H1 (cell line): ENCODE measurements around the gene C19orf85. TPM values are rescaled to one million over a fixed set of nuclear protein-coding genes. Genes with fewer than 3 reads are reported as not detected.

ENCODE experiments used
- CTCF ChIA-PET: fragments of 300-600 bp; sonication (Branson Sonifier 250); formaldehyde crosslinking; loops from one replicate; lab custom pipeline; 2021; ENCODE audit not compliant: partially characterized antibody; lab: Charles Lee
- POLR2A ChIA-PET: fragments of 300-600 bp; sonication (Branson Sonifier 250); formaldehyde crosslinking; loops from one replicate; lab custom pipeline; 2021; ENCODE audit warnings: inconsistent platforms; ENCODE audit not compliant: partially characterized antibody; lab: Charles Lee
- DNase-seq, 2 experiments: peaks; one replicate each; pipeline versions ENCODE4 v3.0.0 to v3.0.0-alpha.2; 2010 to 2022; ENCODE audit warnings: low spot score in 2 of 2, low read depth in 1 of 2, mixed read lengths in 1 of 2
- FAIRE-seq: peaks from 2 replicates; lab custom pipeline; 2011; peaks lifted over from hg19 to GRCh38; lab: Jason Lieb, UNC
- H2AFZ ChIP-seq: 2 replicates; pipeline ENCODE4 v1.8.1; 2012; ENCODE audit warnings: low read length, inconsistent platforms
- H2AK5ac ChIP-seq: 2 replicates; pipeline ENCODE4 v1.6.1; 2013; ENCODE audit warnings: low read depth, low read length
- H2BK120ac ChIP-seq: replicated peaks from 2 replicates; pipeline ENCODE3; 2013; ENCODE audit warnings: low read depth, low read length, inconsistent platforms
- H2BK12ac ChIP-seq: 2 replicates; pipeline ENCODE4 v1.6.1; 2013; ENCODE audit warnings: low read depth, low read length
- H2BK15ac ChIP-seq: 2 replicates; pipeline ENCODE4 v1.6.1; 2013; ENCODE audit warnings: low read length
- H2BK20ac ChIP-seq: 2 replicates; pipeline ENCODE4 v1.6.1; 2013; ENCODE audit warnings: low read length
- H2BK5ac ChIP-seq: 2 replicates; pipeline ENCODE4 v1.6.1; 2013; ENCODE audit warnings: low read depth, low read length
- H3K14ac ChIP-seq: 2 replicates; pipeline ENCODE4 v1.6.1; 2013; ENCODE audit warnings: inconsistent platforms; ENCODE audit not compliant: insufficient read length
- H3K18ac ChIP-seq: 2 replicates; pipeline ENCODE4 v1.6.1; 2013; ENCODE audit warnings: low read length; ENCODE audit errors: extremely low read depth
- H3K23ac ChIP-seq: 2 replicates; pipeline ENCODE4 v1.6.1; 2013; ENCODE audit warnings: inconsistent platforms; ENCODE audit not compliant: insufficient read length
- H3K23me2 ChIP-seq: 2 replicates; pipeline ENCODE4 v1.6.1; 2013; ENCODE audit warnings: low read depth, low read length
- H3K27ac ChIP-seq: 2 replicates; pipeline ENCODE4 v1.6.1; 2011; ENCODE audit warnings: low read depth, low read length, inconsistent platforms
- H3K27me3 ChIP-seq, 4 experiments: replicated peaks in 1 of 4; 1 replicate in 1 of 4; 2 replicates in 3 of 4; pipeline versions ENCODE4 v1.6.1 to v1.8.1; 2011 to 2013; ENCODE audit warnings: low read length in 3 of 4, mild to moderate bottlenecking in 3 of 4, inconsistent platforms in 2 of 4, mixed read lengths in 2 of 4, moderate library complexity in 1 of 4; ENCODE audit not compliant: control insufficient read depth in 3 of 4, insufficient read depth in 3 of 4; ENCODE audit errors: extremely low read depth in 1 of 4
- H3K36me3 ChIP-seq, 4 experiments: 2 replicates each; pipeline versions ENCODE4 v1.6.1 to v1.8.1; 2011 to 2013; ENCODE audit warnings: mild to moderate bottlenecking in 4 of 4, low read length in 3 of 4, moderate library complexity in 2 of 4, control low read depth in 1 of 4, inconsistent platforms in 1 of 4; ENCODE audit not compliant: insufficient read depth in 4 of 4, control insufficient read depth in 2 of 4
- H3K4ac ChIP-seq: replicated peaks from 2 replicates; pipeline ENCODE3; 2013; ENCODE audit warnings: low read length, low read depth, mixed read lengths, inconsistent platforms; ENCODE audit not compliant: insufficient read length
- H3K4me1 ChIP-seq, 4 experiments: replicated peaks in 1 of 4; 1 replicate in 1 of 4; 2 replicates in 3 of 4; pipeline versions ENCODE4 v1.6.1 to v1.8.1; 2011 to 2013; ENCODE audit warnings: low read length in 3 of 4, inconsistent platforms in 2 of 4, mixed read lengths in 1 of 4; ENCODE audit not compliant: insufficient read depth in 4 of 4, control insufficient read depth in 3 of 4
- H3K4me2 ChIP-seq, 2 experiments: 2 replicates each; pipeline versions ENCODE4 v1.6.1 to v1.8.1; 2011 to 2013; ENCODE audit warnings: low read depth in 2 of 2, low read length in 2 of 2, control low read depth in 1 of 2, inconsistent platforms in 1 of 2, mild to moderate bottlenecking in 1 of 2; ENCODE audit not compliant: insufficient read depth in 1 of 2
- H3K4me3 ChIP-seq, 4 experiments: fragments of 200-600, 300-600 bp in 1 of 4; sonication (generic), shearing (Covaris generic), sonication (Bioruptor Twin) in 1 of 4; 2 replicates each; pipeline versions ENCODE4 v1.5.1 to v1.8.1; 2011 to 2016; ENCODE audit warnings: low read length in 4 of 4, low read depth in 3 of 4, control low read depth in 2 of 4, inconsistent platforms in 2 of 4, mild to moderate bottlenecking in 2 of 4, mixed read lengths in 1 of 4, moderate library complexity in 1 of 4; ENCODE audit not compliant: insufficient read depth in 2 of 4; ENCODE audit errors: extremely low read depth in 1 of 4
- H3K56ac ChIP-seq: replicated peaks from 2 replicates; pipeline ENCODE3; 2013; ENCODE audit warnings: low read depth, mild to moderate bottlenecking, mixed read lengths, low read length, inconsistent platforms; ENCODE audit not compliant: insufficient read length
- H3K79me1 ChIP-seq: 2 replicates; pipeline ENCODE4 v1.6.1; 2013; ENCODE audit warnings: low read depth, low read length, control low read depth
- H3K79me2 ChIP-seq, 2 experiments: 2 replicates each; pipeline versions ENCODE4 v1.6.1 to v1.8.1; 2012 to 2013; ENCODE audit warnings: low read length in 2 of 2, mild to moderate bottlenecking in 2 of 2, inconsistent platforms in 1 of 2; ENCODE audit not compliant: insufficient read depth in 2 of 2, control insufficient read depth in 1 of 2
- H3K9ac ChIP-seq, 4 experiments: replicated peaks in 1 of 4; 1 replicate in 1 of 4; 2 replicates in 3 of 4; pipeline versions ENCODE4 v1.6.1 to v1.8.1; 2011 to 2013; ENCODE audit warnings: low read depth in 3 of 4, low read length in 3 of 4, control low read depth in 2 of 4, mild to moderate bottlenecking in 2 of 4, moderate library complexity in 2 of 4, inconsistent platforms in 1 of 4; ENCODE audit errors: extremely low read depth in 1 of 4
- H3K9me3 ChIP-seq, 2 experiments: 2 replicates each; pipeline versions ENCODE4 v1.6.1 to v1.8.1; 2012 to 2013; ENCODE audit warnings: mild to moderate bottlenecking in 2 of 2, moderate library complexity in 2 of 2, control low read depth in 1 of 2, inconsistent platforms in 1 of 2, low read depth in 1 of 2, low read length in 1 of 2, mixed read lengths in 1 of 2; ENCODE audit not compliant: insufficient read depth in 2 of 2
- H4K20me1 ChIP-seq, 2 experiments: replicated peaks in 1 of 2; 2 replicates each; pipeline versions ENCODE3 to v1.8.1; 2011 to 2013; ENCODE audit warnings: inconsistent platforms in 2 of 2, low read length in 2 of 2, mild to moderate bottlenecking in 1 of 2; ENCODE audit not compliant: insufficient read depth in 2 of 2, control insufficient read depth in 1 of 2
- H4K5ac ChIP-seq: 2 replicates; pipeline ENCODE4 v1.6.1; 2013; ENCODE audit warnings: low read length, low read depth, mixed read lengths, inconsistent platforms; ENCODE audit not compliant: insufficient read length
- H4K8ac ChIP-seq: 2 replicates; pipeline ENCODE4 v1.8.0; 2013; ENCODE audit warnings: mild to moderate bottlenecking, moderate library complexity, low read length, inconsistent platforms; ENCODE audit not compliant: insufficient read depth; ENCODE audit errors: extremely low read depth
- H4K91ac ChIP-seq: replicated peaks from 2 replicates; pipeline ENCODE3; 2013; ENCODE audit warnings: low read length, mixed read lengths, inconsistent platforms; ENCODE audit not compliant: insufficient read length
- CBX5 ChIP-seq: fragments of 300-800, 300-1000 bp; sonication (generic); IDR thresholded peaks from 2 replicates; pipeline ENCODE4 v1.7.1; 2016; ENCODE audit warnings: antibody characterized with exemption, low read length, low read depth
- CHD2 ChIP-seq: IDR thresholded peaks from 2 replicates; pipeline ENCODE4 v1.6.1; 2012; ENCODE audit warnings: low read length, improper control_type of control experiment
- CREB1 ChIP-seq: IDR thresholded peaks from 2 replicates; pipeline ENCODE4 v1.6.1; 2012; ENCODE audit warnings: inconsistent platforms
- E2F6 ChIP-seq: IDR thresholded peaks from 2 replicates; pipeline ENCODE4 v1.6.1; 2012; ENCODE audit warnings: inconsistent platforms
- NRF1 ChIP-seq: IDR thresholded peaks from 2 replicates; pipeline ENCODE4 v1.6.1; 2011; ENCODE audit warnings: mild to moderate bottlenecking, low read depth, low read length, improper control_type of control experiment
- RBBP5 ChIP-seq: IDR thresholded peaks from 2 replicates; pipeline ENCODE4 v1.7.1; 2012; ENCODE audit warnings: low read depth, mild to moderate bottlenecking, inconsistent platforms, low read length, moderate library complexity, borderline replicate concordance
- SIN3A ChIP-seq, 2 experiments: IDR thresholded peaks in 1 of 2; conservative IDR thresholded peaks in 1 of 2; 2 replicates each; pipeline ENCODE4 v1.6.1; 2011 to 2012; ENCODE audit warnings: low read length in 2 of 2, improper control_type of control experiment in 1 of 2, low read depth in 1 of 2, mild to moderate bottlenecking in 1 of 2
- SP1 ChIP-seq: IDR thresholded peaks from 2 replicates; pipeline ENCODE4 v1.6.1; 2011; ENCODE audit warnings: low read depth, low read length
- SP4 ChIP-seq: IDR thresholded peaks from 2 replicates; pipeline ENCODE4 v1.6.1; 2012; ENCODE audit warnings: low read length, inconsistent platforms
- TBP ChIP-seq: IDR thresholded peaks from 2 replicates; pipeline ENCODE4 v1.6.1; 2011; ENCODE audit warnings: low read depth, low read length, improper control_type of control experiment
- WGBS, 2 experiments: shearing (Covaris generic) in 1 of 2; methylation state at CpG; one replicate each; pipeline versions ENCODE4 v1.1.6 to v1.1.7; 2013 to 2015; ENCODE audit warnings: low lambda C conversion rate in 2 of 2, mixed read lengths in 2 of 2, inconsistent platforms in 1 of 2, low coverage in 1 of 2, missing lambda C conversion rate in 1 of 2; ENCODE audit not compliant: insufficient replicate concordance in 2 of 2, insufficient coverage in 1 of 2, insufficient read length in 1 of 2; ENCODE audit errors: extremely low coverage in 1 of 2, missing lambda C conversion rate in 1 of 2; 5-methylcytosine and 5-hydroxymethylcytosine counted together
- polyA plus RNA-seq, 7 experiments: library from polyadenylated mRNA; depleted of rRNA in 3 of 7; stranded (reverse) in 5 of 7; unstranded in 2 of 7; fragments of >200 nt in 5 of 7; fragments of 200-250 nt in 2 of 7; gene quantifications; 1 replicate in 5 of 7; 2 replicates in 1 of 7; 4 replicates in 1 of 7; pipeline versions ENCODE4 v1.2.1 to v1.2.3, GENCODE V29; 2011 to 2013; ENCODE audit warnings: missing spikeins in 2 of 7, mixed read lengths in 2 of 7
- total RNA-seq: library from RNA; stranded (reverse); fragmentation: NEBNext Ultra II Directional; extraction: Animal tissue kit (Norgen Biotek cat#: 25700); gene quantifications from 2 replicates; pipeline ENCODE4 v1.2.1, GENCODE V29; 2021
- TF ChIP-seq, protein P1 (sequence below): IDR thresholded peaks from 2 replicates; pipeline ENCODE4 v1.6.1; 2012; ENCODE audit warnings: inconsistent platforms

C19orf85 gene
- total and polyA plus RNA-seq, 2 of the 8 experiments (the other 6 are each of a cell fraction or from before 2014, with no cell fraction given): 2.2 to 3.2 TPM

DNA sequence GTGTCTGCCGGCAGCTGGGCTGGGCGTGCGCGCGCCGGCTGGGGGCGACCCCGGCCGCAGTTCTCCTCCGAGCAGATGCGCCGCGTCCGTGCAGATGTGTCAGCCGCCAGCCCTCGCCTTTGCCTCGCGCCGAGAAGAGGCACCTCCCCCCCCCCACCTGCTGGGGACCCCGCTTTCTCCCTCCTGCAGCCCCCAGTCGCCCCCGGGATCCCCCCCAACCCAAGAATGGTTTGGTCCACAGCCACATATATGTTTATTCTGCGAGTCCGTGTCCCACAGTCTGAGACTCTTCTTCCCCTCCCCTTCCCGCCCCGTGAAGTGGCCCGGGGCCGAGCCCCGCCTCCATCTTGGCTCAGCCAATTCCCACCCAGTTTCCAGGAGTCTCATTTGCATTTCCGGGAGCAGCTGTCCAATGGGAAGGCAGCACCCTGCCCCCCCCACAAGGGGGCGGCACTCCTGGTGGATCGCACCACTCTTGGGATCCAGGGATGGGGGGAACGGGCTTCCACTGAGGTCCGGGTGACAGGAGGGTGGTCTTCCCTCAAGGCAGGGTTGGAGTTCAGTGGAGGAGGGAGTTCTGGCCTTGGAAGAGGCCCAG lies 11.7 kb downstream of the C19orf85 start:
- H2AFZ ChIP-seq: no peak overlapping the region
- H3K23ac ChIP-seq: no peak overlapping the region
- peaks cover 2 to 11% of the 10 kb centered on the region in 2 experiments for H4K20me1 ChIP-seq
- CTCF ChIA-PET: interaction anchor here (0.8 to 2.5 kb wide), 19 partner anchors 9 to 311 kb away, joined by 3 to 13 read pairs (median 4); partner anchors contain the start of genes DNAAF3, NAT14, SHISA7 and SSC5D
- no peak overlapping the region for H2BK120ac ChIP-seq
- H3K27me3 ChIP-seq: peaks cover 25 to 45% (median 43%) of the 10 kb centered on the region in 4 experiments
- H3K79me2 ChIP-seq: no peaks in the 10 kb centered on the region
- DNase-seq: peak in 1 of 2 experiments; percentile 95
- POLR2A ChIA-PET: interaction anchor here (1.0 to 3.0 kb wide), 16 partner anchors 9 to 171 kb away, joined by 3 to 22 read pairs (median 4); partner anchors contain the start of genes ISOC2, SHISA7, UBE2S and ZNF784
- WGBS, 2 experiments: 16% methylated on average over 9 of the region's 34 CpGs; no CpG with 5 or more reads in 1 of the 2 experiments
- H2BK15ac ChIP-seq: no peak overlapping the region
- no peak overlapping the region for H3K18ac ChIP-seq
- no peak overlapping the region for H4K5ac ChIP-seq
- H3K14ac ChIP-seq: no peak overlapping the region
- H3K9me3 ChIP-seq: no peaks in the 10 kb centered on the region
- H2AK5ac ChIP-seq: no peak overlapping the region
- peaks cover 4% of the 10 kb centered on the region; the same call in 1 of the 2 replicates for H3K79me1 ChIP-seq
- H2BK12ac ChIP-seq: no peak overlapping the region
- no peak overlapping the region for H2BK5ac ChIP-seq
- H3K4me1 ChIP-seq: peaks cover 0 to 5% (median 2%) of the 10 kb centered on the region in 4 experiments; a peak in 5 of 7 replicates
- no peak for FAIRE-seq
- no peak overlapping the region for H2BK20ac ChIP-seq
- H3K4ac ChIP-seq: no peak overlapping the region
- H4K91ac ChIP-seq: no peak overlapping the region
- H3K9ac ChIP-seq: no peak overlapping the region
- H3K4me2 ChIP-seq: peak overlapping the region; percentile 73 to 93
- no peak overlapping the region for H3K27ac ChIP-seq
- H3K23me2 ChIP-seq: peaks cover 18% of the 10 kb centered on the region; the same call in 1 of the 2 replicates
- H3K56ac ChIP-seq: no peak overlapping the region
- H4K8ac ChIP-seq: peak overlapping the region; percentile 64; the same call in 1 of the 2 replicates
- peak overlapping the region in 2 of 4 experiments; percentile 26 to 69; a peak in 3 of 8 replicates for H3K4me3 ChIP-seq
- H3K36me3 ChIP-seq: peaks cover 0 to 5% (median 0%) of the 10 kb centered on the region in 4 experiments; a peak in 2 of 8 replicates
- TF ChIP-seq SIN3A (conservative IDR thresholded peaks at IDR 0.05 in 1 of 2, IDR thresholded peaks at IDR 0.05 in 1 of 2; ENCODE audit: low read depth in 1 of 2, low read length in 2 of 2) (peak in 1 of 2 experiments; percentile 28; a peak in 1 of 4 replicates), SP4 (peak; percentile 87), TBP (0 out of 2 replicates have a peak, but pooled peaks have one; percentile 6), RBBP5 (no peak), E2F6 (0 out of 2 replicates have a peak, but pooled peaks have one; percentile 34), CHD2 (peak; percentile 36; the same call in 1 of the 2 replicates), CREB1 (peak; percentile 6), SP1 (peak; percentile 94; the same call in 1 of the 2 replicates), CBX5 (no peak), NRF1 (no peak)
- TF ChIP-seq, protein P1, sequence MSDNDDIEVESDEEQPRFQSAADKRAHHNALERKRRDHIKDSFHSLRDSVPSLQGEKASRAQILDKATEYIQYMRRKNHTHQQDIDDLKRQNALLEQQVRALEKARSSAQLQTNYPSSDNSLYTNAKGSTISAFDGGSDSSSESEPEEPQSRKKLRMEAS: peak; percentile 53
